Measurements from ENCODE around the gene MKS1.
A peak's percentile ranks its signal among the peaks of the same experiment; 100 is the strongest.

Gene MKS1

DNA sequence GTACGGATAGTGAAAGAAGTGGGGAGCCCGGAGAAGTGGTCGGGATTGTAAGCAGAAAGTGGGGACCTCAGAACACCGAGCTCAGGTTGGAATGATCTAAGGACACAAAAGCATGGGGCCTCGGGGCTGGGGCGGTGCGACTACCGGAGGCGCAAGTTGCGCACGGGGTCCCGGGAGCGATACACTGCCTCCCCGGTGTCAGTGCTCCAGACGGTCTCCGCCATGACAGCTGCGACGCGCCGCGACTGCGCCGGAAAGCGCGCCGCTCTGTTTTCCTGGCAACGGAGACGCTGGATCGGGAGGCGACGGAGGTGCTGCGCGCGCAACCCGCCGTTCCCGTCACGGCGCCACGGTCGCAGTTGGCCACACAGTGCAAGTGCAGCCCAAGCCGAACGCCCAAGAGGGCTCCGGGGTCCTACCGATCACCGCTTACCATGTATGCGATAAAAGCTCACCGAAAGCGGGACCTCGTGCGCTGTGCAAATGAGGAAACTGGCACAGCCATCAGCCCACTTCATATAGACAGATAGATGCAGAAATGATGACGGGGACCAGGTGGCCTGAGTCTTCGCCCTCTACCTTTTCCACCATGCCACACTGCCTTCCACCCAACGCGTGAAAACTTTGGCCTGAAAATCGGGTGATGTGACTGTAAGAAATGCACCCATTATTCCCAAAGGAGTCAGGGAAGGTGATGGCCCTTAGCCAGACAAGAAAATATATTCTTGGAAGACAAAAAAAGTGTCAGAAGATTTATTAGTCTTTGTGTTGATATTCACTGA lies at the start of gene MKS1:
Gene MKS1, minus strand, starts transcription at position 249 of the 782 bp plus-strand sequence. Its CDS starts 25 bp downstream, at position 224.
- H3K27ac ChIP-seq (ENCODE audit: low read depth, low read length), result no peak within 1 kb of the TSS
- peak within 1 kb of the TSS; percentile 70 for H3K9ac ChIP-seq (ENCODE audit: low read length)

DNA sequence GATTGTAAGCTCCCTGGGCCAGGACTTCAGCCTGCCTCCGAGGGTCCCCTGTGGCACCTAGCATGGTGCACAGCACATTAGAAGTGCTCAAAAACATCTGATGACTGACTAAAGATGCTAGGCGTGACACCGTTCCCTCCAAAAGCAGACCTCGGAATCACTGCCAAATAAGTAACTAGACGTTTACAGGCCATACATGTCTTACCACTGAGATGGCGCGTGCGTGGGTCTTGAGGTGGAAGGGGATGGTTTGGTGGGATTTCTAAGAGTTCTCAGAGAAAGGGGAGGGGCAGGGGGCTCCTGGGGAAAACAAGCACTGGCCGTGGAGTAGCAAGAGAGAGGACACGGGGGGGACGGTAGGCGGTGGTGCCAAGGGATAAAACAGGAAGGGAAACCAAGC lies 49.3 kb upstream of the MKS1 start:
- H3K9ac ChIP-seq (ENCODE audit: low read length), result no peak overlapping the region
- peaks cover 17% of the 10 kb centered on the region for H3K27me3 ChIP-seq (ENCODE audit: control insufficient read depth, insufficient read depth, low read length)
- H3K4me3 ChIP-seq (ENCODE audit: low read depth, low read length), result no peak overlapping the region
- no peaks in the 10 kb centered on the region for H3K9me3 ChIP-seq (ENCODE audit: control insufficient read depth, insufficient read depth, low read depth, low read length)
- no peak overlapping the region for H3K27ac ChIP-seq (ENCODE audit: low read depth, low read length)
- no peaks in the 10 kb centered on the region for H3K4me1 ChIP-seq (ENCODE audit: control insufficient read depth, insufficient read depth, low read length)
- no peaks in the 10 kb centered on the region for H3K36me3 ChIP-seq (ENCODE audit: control insufficient read depth, insufficient read depth, low read length)

More for the DNA sequence above, at the start of gene MKS1:
- H3K27me3 ChIP-seq (ENCODE audit: control insufficient read depth, insufficient read depth, low read length), result no peaks in the 10 kb centered on the region
- peak within 1 kb of the TSS; percentile 83 for H3K4me3 ChIP-seq (ENCODE audit: low read depth, low read length)
- no peaks in the 10 kb centered on the region for H3K9me3 ChIP-seq (ENCODE audit: control insufficient read depth, insufficient read depth, low read depth, low read length)
- H3K36me3 ChIP-seq (ENCODE audit: control insufficient read depth, insufficient read depth, low read length), result peaks cover 12% of the 10 kb centered on the region; the same call in 1 of the 2 replicates
- H3K4me1 ChIP-seq (ENCODE audit: control insufficient read depth, insufficient read depth, low read length), result peaks cover 5% of the 10 kb centered on the region

- no peak overlapping the region for H3K27ac ChIP-seq (ENCODE audit: low read depth, low read length)
- H3K9me3 ChIP-seq (ENCODE audit: control insufficient read depth, insufficient read depth, low read depth, low read length), result no peaks in the 10 kb centered on the region
- H3K4me1 ChIP-seq (ENCODE audit: control insufficient read depth, insufficient read depth, low read length), result no peaks in the 10 kb centered on the region
- H3K27me3 ChIP-seq (ENCODE audit: control insufficient read depth, insufficient read depth, low read length), result peaks cover 24% of the 10 kb centered on the region
- no peaks in the 10 kb centered on the region for H3K36me3 ChIP-seq (ENCODE audit: control insufficient read depth, insufficient read depth, low read length)
- no peak overlapping the region for H3K9ac ChIP-seq (ENCODE audit: low read length)
- no peak overlapping the region for H3K4me3 ChIP-seq (ENCODE audit: low read depth, low read length)
Observed at GRCh38 chr17:58267347-58268324, 48.6 kb upstream of the MKS1 start.

DNA sequence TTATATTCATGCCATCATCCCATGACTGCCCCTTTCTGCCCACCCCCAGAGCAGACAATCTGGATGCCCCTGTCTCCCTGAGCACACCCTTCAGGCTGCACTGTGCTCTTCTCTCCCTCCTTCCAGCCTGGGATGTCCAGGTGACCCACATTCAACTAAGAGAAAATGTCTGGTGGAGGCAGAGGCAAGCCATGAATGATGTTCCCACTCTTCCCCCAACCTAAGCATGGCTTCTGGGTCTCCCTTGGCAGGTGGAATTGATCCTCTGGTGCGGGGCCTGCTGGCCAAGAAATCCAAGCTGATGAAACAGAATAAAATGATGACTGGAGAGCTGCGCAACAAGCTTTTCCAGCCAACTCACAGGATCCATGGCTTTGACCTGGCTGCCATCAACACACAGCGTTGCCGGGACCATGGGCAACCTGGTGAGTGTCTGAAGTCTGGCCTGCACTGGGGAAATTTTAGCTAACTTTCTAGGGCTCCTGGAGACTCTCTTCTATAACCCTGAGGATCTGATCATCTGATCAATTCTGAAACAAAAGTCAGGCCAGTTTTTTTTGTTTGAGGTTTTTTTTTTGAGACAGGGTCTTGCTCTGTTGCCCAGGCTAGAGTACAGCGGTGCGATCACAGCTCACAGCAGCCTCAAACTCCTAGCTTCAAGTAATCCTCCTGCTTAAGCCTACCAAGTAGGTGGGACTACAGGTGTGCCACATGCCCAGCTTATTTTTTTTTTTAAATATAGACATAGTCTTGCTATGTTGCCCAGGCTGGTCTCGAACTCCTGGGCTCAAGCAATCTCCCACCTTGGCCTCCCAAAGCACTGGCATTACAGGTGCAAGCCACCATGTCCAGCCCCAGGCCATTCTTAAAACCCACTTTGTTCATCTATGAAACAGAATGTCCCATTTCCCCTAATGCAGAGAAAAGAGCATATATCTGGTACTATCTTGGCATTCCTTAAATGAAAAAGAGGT lies 47.1 kb upstream of the MKS1 start:
- no peak overlapping the region for H3K4me3 ChIP-seq (ENCODE audit: low read depth, low read length)
- no peaks in the 10 kb centered on the region for H3K9me3 ChIP-seq (ENCODE audit: control insufficient read depth, insufficient read depth, low read depth, low read length)
- peaks cover 37% of the 10 kb centered on the region for H3K27me3 ChIP-seq (ENCODE audit: control insufficient read depth, insufficient read depth, low read length)
- H3K36me3 ChIP-seq (ENCODE audit: control insufficient read depth, insufficient read depth, low read length), result no peaks in the 10 kb centered on the region
- H3K4me1 ChIP-seq (ENCODE audit: control insufficient read depth, insufficient read depth, low read length), result no peaks in the 10 kb centered on the region
- H3K9ac ChIP-seq (ENCODE audit: low read length), result no peak overlapping the region
- no peak overlapping the region for H3K27ac ChIP-seq (ENCODE audit: low read depth, low read length)

GRCh38 chr17:58265271-58265670 lies 46.2 kb upstream of the MKS1 start:
- Histone ChIP-seq H3K27ac (ENCODE audit: low read depth, low read length) (no peak overlapping the region), H3K9me3 (ENCODE audit: control insufficient read depth, insufficient read depth, low read depth, low read length) (no peaks in the 10 kb centered on the region), H3K9ac (ENCODE audit: low read length) (no peak overlapping the region), H3K4me3 (ENCODE audit: low read depth, low read length) (no peak overlapping the region), H3K4me1 (ENCODE audit: control insufficient read depth, insufficient read depth, low read length) (no peaks in the 10 kb centered on the region), H3K27me3 (ENCODE audit: control insufficient read depth, insufficient read depth, low read length) (peaks cover 45% of the 10 kb centered on the region), H3K36me3 (ENCODE audit: control insufficient read depth, insufficient read depth, low read length) (no peaks in the 10 kb centered on the region)

DNA sequence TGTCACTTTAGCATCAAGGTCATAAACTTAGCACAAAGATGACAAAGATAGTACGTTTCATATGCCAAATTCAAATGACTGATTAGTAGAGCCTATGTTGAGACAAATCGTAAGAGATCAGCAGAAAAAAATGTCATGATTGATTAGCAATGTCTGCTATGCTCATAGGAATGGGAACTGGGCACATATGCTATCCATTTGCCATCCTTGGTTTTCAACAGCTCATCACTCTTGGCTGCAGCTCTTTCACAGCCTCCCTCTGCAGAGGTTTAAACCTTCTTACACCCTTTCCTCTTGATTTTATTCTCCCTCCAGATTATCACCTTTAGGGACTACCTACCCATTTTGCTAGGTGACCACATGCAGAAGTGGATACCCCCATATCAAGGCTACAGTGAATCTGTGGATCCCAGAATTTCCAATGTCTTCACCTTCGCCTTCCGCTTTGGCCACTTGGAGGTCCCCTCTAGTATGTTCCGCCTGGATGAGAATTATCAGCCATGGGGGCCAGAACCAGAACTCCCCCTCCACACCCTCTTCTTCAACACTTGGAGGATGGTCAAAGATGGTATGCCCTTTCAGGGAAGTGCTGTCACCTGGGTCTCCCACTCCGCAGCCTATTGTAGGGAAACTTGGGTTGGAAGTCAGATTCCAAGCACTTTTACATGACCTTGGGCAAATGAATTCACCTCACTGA lies 45.5 kb upstream of the MKS1 start:
- Histone ChIP-seq H3K9ac (ENCODE audit: low read length) (no peak overlapping the region), H3K27me3 (ENCODE audit: control insufficient read depth, insufficient read depth, low read length) (peaks cover 50% of the 10 kb centered on the region), H3K4me3 (ENCODE audit: low read depth, low read length) (no peak overlapping the region), H3K9me3 (ENCODE audit: control insufficient read depth, insufficient read depth, low read depth, low read length) (no peaks in the 10 kb centered on the region), H3K27ac (ENCODE audit: low read depth, low read length) (no peak overlapping the region), H3K4me1 (ENCODE audit: control insufficient read depth, insufficient read depth, low read length) (no peaks in the 10 kb centered on the region), H3K36me3 (ENCODE audit: control insufficient read depth, insufficient read depth, low read length) (no peaks in the 10 kb centered on the region)

DNA sequence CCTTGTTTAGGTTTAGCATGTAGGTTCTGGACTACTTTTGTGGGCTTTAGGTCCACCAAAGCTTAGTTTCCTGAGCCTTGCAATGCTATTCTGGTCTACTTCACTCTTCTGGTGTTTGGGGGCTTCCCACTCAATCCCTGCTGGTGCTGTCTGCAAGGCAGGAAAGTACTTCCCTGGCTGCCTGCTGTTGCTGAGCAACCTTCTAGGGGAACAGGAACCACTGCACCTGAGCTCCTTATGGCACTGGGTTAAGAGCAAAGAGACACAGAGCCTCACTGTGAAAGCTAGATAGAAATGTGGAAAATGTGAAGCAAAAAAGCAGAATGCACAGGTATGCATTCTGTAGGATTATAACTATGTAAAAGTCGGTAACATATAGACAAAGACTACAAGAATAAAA lies 44.7 kb upstream of the MKS1 start:
- no peaks in the 10 kb centered on the region for H3K4me1 ChIP-seq (ENCODE audit: control insufficient read depth, insufficient read depth, low read length)
- H3K27ac ChIP-seq (ENCODE audit: low read depth, low read length), result no peak overlapping the region
- H3K36me3 ChIP-seq (ENCODE audit: control insufficient read depth, insufficient read depth, low read length), result no peaks in the 10 kb centered on the region
- peaks cover 55% of the 10 kb centered on the region for H3K27me3 ChIP-seq (ENCODE audit: control insufficient read depth, insufficient read depth, low read length)
- no peaks in the 10 kb centered on the region for H3K9me3 ChIP-seq (ENCODE audit: control insufficient read depth, insufficient read depth, low read depth, low read length)
- no peak overlapping the region for H3K9ac ChIP-seq (ENCODE audit: low read length)
- no peak overlapping the region for H3K4me3 ChIP-seq (ENCODE audit: low read depth, low read length)

- Histone ChIP-seq H3K27ac (ENCODE audit: low read depth, low read length) (no peak overlapping the region), H3K9me3 (ENCODE audit: control insufficient read depth, insufficient read depth, low read depth, low read length) (no peaks in the 10 kb centered on the region), H3K4me3 (ENCODE audit: low read depth, low read length) (no peak overlapping the region), H3K36me3 (ENCODE audit: control insufficient read depth, insufficient read depth, low read length) (no peaks in the 10 kb centered on the region), H3K9ac (ENCODE audit: low read length) (no peak overlapping the region), H3K27me3 (ENCODE audit: control insufficient read depth, insufficient read depth, low read length) (peaks cover 60% of the 10 kb centered on the region), H3K4me1 (ENCODE audit: control insufficient read depth, insufficient read depth, low read length) (no peaks in the 10 kb centered on the region)
Observed at GRCh38 chr17:58262149-58262548, 43.1 kb upstream of the MKS1 start.

- H3K36me3 ChIP-seq (ENCODE audit: control insufficient read depth, insufficient read depth, low read length), result no peaks in the 10 kb centered on the region
- no peak overlapping the region for H3K9ac ChIP-seq (ENCODE audit: low read length)
- H3K4me1 ChIP-seq (ENCODE audit: control insufficient read depth, insufficient read depth, low read length), result no peaks in the 10 kb centered on the region
- H3K9me3 ChIP-seq (ENCODE audit: control insufficient read depth, insufficient read depth, low read depth, low read length), result peaks cover 9% of the 10 kb centered on the region
- 0 out of 2 replicates have a peak overlapping the region, but pooled peaks have one; percentile 4 for H3K4me3 ChIP-seq (ENCODE audit: low read depth, low read length)
- H3K27me3 ChIP-seq (ENCODE audit: control insufficient read depth, insufficient read depth, low read length), result peaks cover 56% of the 10 kb centered on the region
- H3K27ac ChIP-seq (ENCODE audit: low read depth, low read length), result no peak overlapping the region
Observed at GRCh38 chr17:58254803-58255202, 35.7 kb upstream of the MKS1 start.

GRCh38 chr17:58253082-58253481 lies 34.0 kb upstream of the MKS1 start:
- H3K4me3 ChIP-seq (ENCODE audit: low read depth, low read length), result no peak overlapping the region
- peaks cover 9% of the 10 kb centered on the region for H3K9me3 ChIP-seq (ENCODE audit: control insufficient read depth, insufficient read depth, low read depth, low read length)
- no peak overlapping the region for H3K27ac ChIP-seq (ENCODE audit: low read depth, low read length)
- peaks cover 11% of the 10 kb centered on the region for H3K4me1 ChIP-seq (ENCODE audit: control insufficient read depth, insufficient read depth, low read length)
- H3K9ac ChIP-seq (ENCODE audit: low read length), result no peak overlapping the region
- peaks cover 64% of the 10 kb centered on the region for H3K27me3 ChIP-seq (ENCODE audit: control insufficient read depth, insufficient read depth, low read length)
- no peaks in the 10 kb centered on the region for H3K36me3 ChIP-seq (ENCODE audit: control insufficient read depth, insufficient read depth, low read length)

All from HUES6 (cell line).